ENCODE data around the gene PHKG1. TPM values are rescaled to one million over a fixed set of nuclear protein-coding genes. Genes with fewer than 3 reads are reported as not detected.

Gene PHKG1
- total and polyA plus RNA-seq, 2 donors (not counting 1 experiment from before 2014, with no cell fraction given): 0.23 to 1.3 TPM

DNA sequence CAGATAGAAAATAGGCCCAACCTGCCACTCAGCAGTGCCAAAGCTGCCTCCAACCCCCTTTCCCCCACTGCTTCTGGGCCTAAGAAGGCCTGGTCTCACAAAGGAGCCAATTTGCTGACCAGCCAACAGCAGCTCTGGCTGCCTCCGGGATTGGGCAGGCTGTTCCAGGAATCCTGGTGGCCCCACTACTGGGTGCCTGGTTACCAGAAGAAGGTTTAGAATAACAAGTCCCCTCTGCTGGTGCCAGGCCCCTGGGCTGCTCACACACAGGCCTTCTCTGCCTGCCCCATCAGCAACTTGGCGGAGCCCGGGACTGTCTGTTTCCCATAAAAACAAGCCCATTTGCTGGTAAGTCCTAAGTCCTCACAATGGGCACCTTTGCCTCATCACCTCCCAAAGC lies 1.2 kb downstream of the PHKG1 start:
- peaks cover 2% of the 10 kb centered on the region for H3K36me3 ChIP-seq (ENCODE audit: control insufficient read depth, insufficient read depth, low read length)
- no peaks in the 10 kb centered on the region for H3K27me3 ChIP-seq (ENCODE audit: control insufficient read depth, insufficient read depth, low read length)
- H3K9me3 ChIP-seq (ENCODE audit: control insufficient read depth, insufficient read depth, low read depth, low read length): no peaks in the 10 kb centered on the region
- DNase-seq (ENCODE audit: low read depth in 2 of 2): peak in 1 of 2 donors; percentile 7
- no peak overlapping the region for H3K9ac ChIP-seq (ENCODE audit: insufficient read depth, low read length)
- H3K27ac ChIP-seq (ENCODE audit: insufficient read depth, low read length): no peak overlapping the region
- H3K4me1 ChIP-seq (ENCODE audit: control insufficient read depth, extremely low read depth, insufficient read depth, low read length): peaks cover 5% of the 10 kb centered on the region
- H4K20me1 ChIP-seq (ENCODE audit: control insufficient read depth, extremely low read depth, insufficient read depth, low read length): no peaks in the 10 kb centered on the region
- H3K79me2 ChIP-seq (ENCODE audit: control insufficient read depth, insufficient read depth, low read length): no peaks in the 10 kb centered on the region
- H3K4me3 ChIP-seq (replicated peaks in 1 of 4; ENCODE audit: control extremely low read depth in 1 of 4, insufficient read depth in 1 of 4, low read depth in 3 of 4, low read length in 4 of 4): no peak overlapping the region
- TF ChIP-seq EZH2 (IDR thresholded peaks at IDR 0.05; ENCODE audit: low read length, missing control alignments) (no peak), CTCF (conservative IDR thresholded peaks at IDR 0.05 in 1 of 2, IDR thresholded peaks at IDR 0.05 in 1 of 2; ENCODE audit: low read depth in 1 of 2, low read length in 2 of 2) (no peak)
- H2AFZ ChIP-seq (ENCODE audit: low read length): no peak overlapping the region
- no peak overlapping the region for H3K4me2 ChIP-seq (ENCODE audit: extremely low read depth, insufficient read depth, low read length)

GRCh38 chr7:56087445-56087844 lies 5.3 kb downstream of the PHKG1 start:
- H3K4me3 ChIP-seq (replicated peaks in 1 of 4; ENCODE audit: control extremely low read depth in 1 of 4, insufficient read depth in 1 of 4, low read depth in 3 of 4, low read length in 4 of 4): no peak overlapping the region
- no peak overlapping the region for H3K4me2 ChIP-seq (ENCODE audit: extremely low read depth, insufficient read depth, low read length)
- no peaks in the 10 kb centered on the region for H3K79me2 ChIP-seq (ENCODE audit: control insufficient read depth, insufficient read depth, low read length)
- H3K9me3 ChIP-seq (ENCODE audit: control insufficient read depth, insufficient read depth, low read depth, low read length): no peaks in the 10 kb centered on the region
- H3K27me3 ChIP-seq (ENCODE audit: control insufficient read depth, insufficient read depth, low read length): no peaks in the 10 kb centered on the region
- H4K20me1 ChIP-seq (ENCODE audit: control insufficient read depth, extremely low read depth, insufficient read depth, low read length): no peaks in the 10 kb centered on the region
- H3K36me3 ChIP-seq (ENCODE audit: control insufficient read depth, insufficient read depth, low read length): peaks cover 2% of the 10 kb centered on the region
- no peak for DNase-seq (ENCODE audit: low read depth in 2 of 2)
- no peak overlapping the region for H3K9ac ChIP-seq (ENCODE audit: insufficient read depth, low read length)
- no peak overlapping the region for H3K27ac ChIP-seq (ENCODE audit: insufficient read depth, low read length)
- no peak for TF ChIP-seq CTCF (conservative IDR thresholded peaks at IDR 0.05 in 1 of 2, IDR thresholded peaks at IDR 0.05 in 1 of 2; ENCODE audit: low read depth in 1 of 2, low read length in 2 of 2)
- no peak for TF ChIP-seq EZH2 (IDR thresholded peaks at IDR 0.05; ENCODE audit: low read length, missing control alignments)
- no peak overlapping the region for H2AFZ ChIP-seq (ENCODE audit: low read length)
- peaks cover under 1% of the 10 kb centered on the region for H3K4me1 ChIP-seq (ENCODE audit: control insufficient read depth, extremely low read depth, insufficient read depth, low read length)

GRCh38 chr7:56086761-56087160 lies 6.0 kb downstream of the PHKG1 start:
- no peak for TF ChIP-seq EZH2 (IDR thresholded peaks at IDR 0.05; ENCODE audit: low read length, missing control alignments)
- TF ChIP-seq CTCF (conservative IDR thresholded peaks at IDR 0.05 in 1 of 2, IDR thresholded peaks at IDR 0.05 in 1 of 2; ENCODE audit: low read depth in 1 of 2, low read length in 2 of 2): no peak
- H2AFZ ChIP-seq (ENCODE audit: low read length): no peak overlapping the region
- H3K9ac ChIP-seq (ENCODE audit: insufficient read depth, low read length): no peak overlapping the region
- H3K79me2 ChIP-seq (ENCODE audit: control insufficient read depth, insufficient read depth, low read length): no peaks in the 10 kb centered on the region
- H3K36me3 ChIP-seq (ENCODE audit: control insufficient read depth, insufficient read depth, low read length): peaks cover 5% of the 10 kb centered on the region
- no peak overlapping the region for H3K4me3 ChIP-seq (replicated peaks in 1 of 4; ENCODE audit: control extremely low read depth in 1 of 4, insufficient read depth in 1 of 4, low read depth in 3 of 4, low read length in 4 of 4)
- H3K4me2 ChIP-seq (ENCODE audit: extremely low read depth, insufficient read depth, low read length): no peak overlapping the region
- no peak overlapping the region for H3K27ac ChIP-seq (ENCODE audit: insufficient read depth, low read length)
- H3K4me1 ChIP-seq (ENCODE audit: control insufficient read depth, extremely low read depth, insufficient read depth, low read length): no peaks in the 10 kb centered on the region
- no peak for DNase-seq (ENCODE audit: low read depth in 2 of 2)
- no peaks in the 10 kb centered on the region for H4K20me1 ChIP-seq (ENCODE audit: control insufficient read depth, extremely low read depth, insufficient read depth, low read length)
- no peaks in the 10 kb centered on the region for H3K9me3 ChIP-seq (ENCODE audit: control insufficient read depth, insufficient read depth, low read depth, low read length)
- no peaks in the 10 kb centered on the region for H3K27me3 ChIP-seq (ENCODE audit: control insufficient read depth, insufficient read depth, low read length)

Data from fibroblast of lung (primary cell).